GM21447 (cell line): ENCODE data around the gene RSPH10B2.
"Not testable (repeated sequence)": the region's sequence is repeated elsewhere in the genome, so short reads cannot be mapped to it uniquely, and the experiment has no call there.

ENCODE experiments used
- ATAC-seq: cut with Tn5 transposase; IDR thresholded peaks from one replicate; pipeline ENCODE4 v1.9.1; 2021; ENCODE audit not compliant: unreplicated experiment

The RSPH10B2 gene

DNA sequence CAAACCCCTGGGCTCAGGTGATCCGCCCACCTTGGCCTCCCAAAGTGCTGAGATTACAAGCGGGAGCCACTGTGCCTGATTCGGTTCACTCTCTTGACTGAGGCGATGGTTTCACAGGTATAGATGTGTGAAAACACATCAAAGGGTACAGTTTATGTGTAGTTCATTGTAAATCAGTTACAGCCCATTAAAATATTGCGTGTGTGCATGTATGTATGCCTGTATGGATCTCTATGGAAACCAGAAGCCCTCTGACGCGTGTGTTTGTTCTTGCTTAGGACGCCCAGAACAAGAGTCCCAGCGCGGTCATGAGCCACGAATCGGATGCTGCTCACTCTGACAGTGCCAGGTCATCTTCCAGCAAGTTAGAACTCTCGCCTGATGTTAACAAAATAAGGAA lies 35.5 kb downstream of the RSPH10B2 start:
- ATAC-seq: not testable (repeated sequence)

- not testable (repeated sequence) for ATAC-seq
Measured at GRCh38 chr7:6792113-6792872, 38.4 kb downstream of the RSPH10B2 start.

DNA sequence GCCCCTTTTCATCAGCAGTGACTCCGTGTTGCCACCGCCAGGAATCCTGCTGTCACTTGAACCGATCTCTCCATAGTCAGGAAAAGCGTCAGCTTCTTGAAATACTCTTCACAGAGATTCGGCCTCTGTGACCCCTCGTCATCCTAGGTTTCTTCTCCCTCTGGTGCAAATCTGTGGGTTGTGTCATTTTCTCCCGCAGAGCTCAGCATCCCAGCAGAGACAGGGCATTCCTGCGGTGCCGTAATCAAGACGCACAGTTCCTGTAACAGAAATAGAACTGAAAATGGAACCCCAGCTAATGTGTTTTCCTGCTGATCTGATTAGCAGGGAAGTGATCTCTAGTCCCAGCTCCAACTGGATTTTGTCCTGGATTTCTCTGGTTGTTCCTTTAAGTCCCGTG lies 40.4 kb downstream of the RSPH10B2 start:
- ATAC-seq: not testable (repeated sequence)

DNA sequence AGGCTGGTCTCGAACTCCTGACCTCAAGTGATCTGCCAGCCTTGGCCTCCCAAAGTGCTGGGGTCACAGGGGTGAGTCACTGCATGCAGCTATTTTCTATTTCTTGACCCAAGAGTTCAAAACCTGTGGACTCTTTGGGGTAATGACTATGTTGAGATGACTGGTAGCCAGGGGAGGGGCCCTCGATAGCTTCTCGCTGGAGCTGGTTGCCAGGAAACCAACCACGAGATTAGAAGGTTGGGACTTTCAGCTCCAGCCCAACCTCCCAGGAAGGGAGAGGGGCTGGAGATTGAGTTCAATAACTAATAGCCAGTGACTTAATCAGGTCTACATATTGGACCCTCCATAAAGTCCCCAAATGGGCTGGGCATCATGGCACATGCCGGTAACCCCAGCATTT lies 43.3 kb downstream of the RSPH10B2 start:
- not testable (repeated sequence) for ATAC-seq

DNA sequence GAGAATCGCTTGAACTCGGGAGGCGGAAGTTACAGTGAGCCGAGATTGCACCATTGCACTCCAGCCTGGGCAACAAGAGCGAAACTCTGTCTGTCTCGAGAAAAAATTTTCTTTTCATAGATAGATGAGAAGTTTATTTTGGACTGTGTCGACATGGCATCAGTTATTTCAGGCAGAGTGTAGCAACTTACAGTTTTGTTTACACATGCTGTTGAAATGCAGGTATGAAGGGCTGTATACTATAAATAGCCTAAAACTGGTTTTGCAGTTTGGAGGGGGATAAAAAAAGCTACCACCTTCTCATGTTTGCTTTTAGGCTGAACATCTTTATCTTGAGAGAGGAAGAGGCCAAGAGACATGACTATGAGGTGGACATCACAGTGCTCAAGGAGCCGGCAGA lies 44.1 kb downstream of the RSPH10B2 start:
- ATAC-seq: not testable (repeated sequence)

- ATAC-seq: not testable (repeated sequence)
Measured at GRCh38 chr7:6799887-6800286, 46.0 kb downstream of the RSPH10B2 start.

DNA sequence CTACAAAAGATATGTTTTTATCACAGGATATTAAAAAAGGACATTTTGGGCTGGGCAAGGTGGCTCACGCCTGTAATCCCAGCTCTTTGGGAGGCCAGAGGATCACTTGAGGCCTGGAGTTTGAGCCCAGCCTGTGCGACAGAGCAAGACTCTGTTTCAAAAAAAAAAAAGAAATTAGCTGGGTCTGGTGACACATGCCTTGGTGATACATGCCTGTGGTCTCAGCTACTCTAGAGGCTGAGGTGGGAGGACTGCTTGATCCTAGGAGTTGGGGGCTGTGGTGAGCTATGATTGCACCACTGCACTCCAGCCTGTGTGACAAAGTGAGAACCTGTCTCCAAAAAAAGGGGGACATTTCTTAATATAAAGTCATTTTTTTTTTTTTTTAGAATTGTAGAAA lies 46.4 kb downstream of the RSPH10B2 start:
- ATAC-seq: not testable (repeated sequence)

DNA sequence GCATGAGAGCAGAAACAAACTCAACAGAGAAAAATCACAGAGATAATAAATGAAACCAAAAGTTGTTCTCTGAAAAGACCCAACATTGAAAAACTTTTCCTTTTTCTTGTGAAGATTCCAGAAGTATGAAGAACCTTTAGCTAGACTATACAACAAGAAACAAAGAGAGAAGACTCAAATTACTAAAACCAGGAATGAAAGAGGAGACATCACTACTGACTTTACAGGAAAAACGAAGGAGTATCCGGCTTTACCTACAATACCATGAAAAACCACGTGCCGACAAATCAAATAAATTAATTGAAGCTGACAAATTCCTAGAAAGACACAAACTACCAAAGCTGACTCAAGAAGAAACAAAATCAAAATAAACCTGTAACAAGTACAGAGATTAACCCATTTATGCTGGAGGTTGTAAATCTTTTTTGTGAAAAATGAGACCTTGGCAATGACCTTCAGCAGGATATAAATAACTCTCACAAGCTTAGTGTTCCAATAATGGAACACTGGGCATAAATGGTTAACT lies 53.6 kb downstream of the RSPH10B2 start:
- not testable (repeated sequence) for ATAC-seq

DNA sequence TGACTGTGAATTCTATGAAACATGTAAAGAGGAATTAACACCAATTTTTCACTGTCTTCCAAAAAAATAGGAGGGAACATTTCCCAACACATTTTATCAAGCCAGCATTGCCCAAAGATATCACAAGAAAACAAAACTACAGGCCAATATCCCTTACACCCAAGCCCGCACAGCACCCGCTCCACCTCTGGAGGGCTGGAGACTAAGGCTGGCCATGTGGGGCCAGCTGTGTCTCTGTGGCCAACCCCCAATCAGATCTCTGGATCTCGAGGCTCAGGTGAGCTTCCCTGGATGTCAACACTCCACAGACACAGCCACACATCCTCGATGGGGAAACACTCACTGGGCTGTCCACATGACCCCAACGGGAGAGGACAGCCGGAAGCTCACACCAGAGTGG lies 54.1 kb downstream of the RSPH10B2 start:
- not testable (repeated sequence) for ATAC-seq

GRCh38 chr7:6813011-6813410 lies 59.1 kb downstream of the RSPH10B2 start:
- ATAC-seq: not testable (repeated sequence)

- not testable (repeated sequence) for ATAC-seq
Measured at GRCh38 chr7:6815470-6815869, 61.6 kb downstream of the RSPH10B2 start.

DNA sequence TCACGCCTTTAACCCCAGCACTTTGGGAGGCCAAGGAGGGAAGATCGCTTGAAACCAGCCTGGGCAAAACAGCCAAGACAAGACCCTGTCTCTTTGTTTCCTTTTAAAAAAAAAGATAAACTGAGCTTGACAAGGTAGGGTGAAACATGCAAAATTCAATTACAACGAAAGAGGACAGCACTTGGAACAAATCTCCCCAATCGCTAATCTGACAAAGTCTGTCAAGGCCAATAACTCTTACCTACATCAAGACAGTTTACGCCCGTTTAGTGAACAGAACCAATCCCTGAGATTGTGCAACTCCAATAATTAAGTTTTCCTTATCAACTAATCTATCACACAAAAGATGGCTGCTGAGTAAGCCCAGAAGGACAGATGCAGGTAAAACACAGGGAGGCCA lies 67.7 kb downstream of the RSPH10B2 start:
- not testable (repeated sequence) for ATAC-seq

- peak; percentile 44 for ATAC-seq
Measured at GRCh38 chr7:6825236-6826125, 71.6 kb downstream of the RSPH10B2 start.

DNA sequence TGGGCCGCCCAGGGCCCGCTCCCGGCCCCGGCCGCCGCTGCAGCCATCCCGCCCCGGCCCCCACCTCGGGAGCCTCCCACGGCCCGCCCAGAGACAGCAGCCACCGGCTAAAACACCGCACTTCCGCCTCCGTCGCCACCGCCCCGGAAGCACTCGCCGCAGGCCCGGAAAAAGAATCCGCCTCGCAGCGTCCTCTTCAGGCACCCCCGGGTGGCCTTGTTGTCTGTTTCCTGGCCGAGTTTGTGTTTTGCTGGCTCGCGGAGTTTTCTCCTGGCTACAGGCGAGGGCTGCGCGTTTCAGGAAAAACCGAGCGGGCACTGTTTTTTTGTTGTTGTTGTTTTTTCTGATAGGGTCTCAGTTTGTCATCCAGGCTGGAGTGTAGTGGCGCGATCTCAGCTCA lies 72.2 kb downstream of the RSPH10B2 start, which contains the start of gene CCZ1B:
CCZ1B (minus strand) TSS at position 125 of the 400 bp plus-strand sequence; CDS start at position 47, 78 bp downstream.
- peak; percentile 99 for ATAC-seq

DNA sequence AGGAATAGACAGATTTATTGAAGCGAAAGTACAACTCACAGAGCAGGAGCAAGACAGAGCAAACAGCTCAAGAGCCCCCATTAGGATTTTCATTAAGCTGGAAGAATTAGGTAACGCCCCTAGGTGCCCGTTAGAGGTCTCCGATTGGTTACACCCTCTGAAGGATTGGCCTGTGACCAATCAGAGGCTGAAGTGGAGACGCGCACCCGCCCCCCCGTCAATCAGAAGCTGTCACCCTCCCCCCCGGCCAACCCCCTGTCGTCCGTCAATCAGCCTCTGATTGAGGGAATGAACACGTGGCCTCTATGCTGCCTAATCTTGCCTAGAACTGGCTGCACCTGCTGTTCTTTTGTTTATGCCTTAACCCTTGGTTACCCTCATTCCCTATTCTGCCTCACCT lies 73.3 kb downstream of the RSPH10B2 start:
- not testable (repeated sequence) for ATAC-seq

GRCh38 chr7:6829616-6830015 lies 75.7 kb downstream of the RSPH10B2 start:
- ATAC-seq: not testable (repeated sequence)

- not testable (repeated sequence) for ATAC-seq
Measured at GRCh38 chr7:6830026-6830425, 76.1 kb downstream of the RSPH10B2 start.

GRCh38 chr7:6831018-6831725 lies 77.3 kb downstream of the RSPH10B2 start:
- no peak for ATAC-seq

- ATAC-seq: no peak
Measured at GRCh38 chr7:6833636-6834035, 79.7 kb downstream of the RSPH10B2 start.

- not testable (repeated sequence) for ATAC-seq
Measured at GRCh38 chr7:6835521-6835920, 81.6 kb downstream of the RSPH10B2 start.

DNA sequence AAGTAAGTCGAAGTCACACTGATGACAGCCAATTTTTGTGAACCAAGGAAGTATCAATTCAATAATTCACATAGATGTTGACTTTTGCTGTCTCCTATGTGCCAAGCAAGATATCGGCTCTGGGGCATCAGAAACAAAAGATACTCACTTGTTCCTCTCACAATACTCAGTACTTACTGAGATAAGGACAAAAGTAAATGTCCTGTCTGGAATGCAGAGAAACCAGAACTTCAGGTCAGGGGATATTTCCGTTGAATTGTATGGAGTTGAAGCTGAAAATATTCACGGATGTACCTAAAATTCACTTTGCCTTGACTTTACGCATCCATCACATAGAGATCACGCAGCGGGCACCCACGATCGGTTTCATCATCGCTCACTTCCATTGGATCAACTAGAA lies 83.2 kb downstream of the RSPH10B2 start:
- not testable (repeated sequence) for ATAC-seq
